ENCODE data around the gene ACBD7. TPM values are rescaled to one million over a fixed set of nuclear protein-coding genes. Genes with fewer than 3 reads are reported as not detected.

ACBD7 gene
- total and polyA plus RNA-seq, 2 of the 8 experiments (the other 6 are each of a cell fraction or from before 2014, with no cell fraction given), result 9.0 to 17.8 TPM

DNA sequence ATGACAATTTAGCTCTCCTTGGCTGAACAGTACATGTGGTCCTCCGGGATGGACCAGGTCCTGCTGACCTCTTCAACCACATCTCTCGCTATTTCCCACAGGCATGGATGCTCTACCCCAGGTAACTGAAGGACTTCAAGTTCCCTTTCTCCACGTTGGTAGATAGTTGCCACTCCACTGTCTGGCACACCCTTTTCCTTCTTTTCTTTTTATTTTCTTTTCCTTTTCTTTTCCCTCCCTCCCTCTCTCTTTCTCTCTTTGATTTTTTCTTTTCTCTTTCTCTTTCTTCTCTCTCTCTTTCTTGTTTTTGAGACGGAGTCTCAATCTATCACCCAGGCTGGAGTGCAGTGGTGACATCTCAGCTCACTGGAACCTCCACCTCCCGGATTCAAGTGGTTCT is 2.8 kb upstream of the ACBD7 start:
- H3K79me1 ChIP-seq (ENCODE audit: low read depth, low read length), result no peaks in the 10 kb centered on the region
- no peak overlapping the region for H3K23ac ChIP-seq (ENCODE audit: insufficient read length)
- no peak overlapping the region for H3K9ac ChIP-seq (replicated peaks in 1 of 4; ENCODE audit: extremely low read depth in 1 of 4, low read depth in 3 of 4, low read length in 3 of 4)
- H2BK15ac ChIP-seq (ENCODE audit: low read length), result no peak overlapping the region
- no peaks in the 10 kb centered on the region for H3K36me3 ChIP-seq (ENCODE audit: control insufficient read depth in 2 of 4, insufficient read depth in 4 of 4, low read length in 3 of 4)
- no peak for DNase-seq (ENCODE audit: low read depth in 1 of 2, low spot score in 2 of 2)
- ChIA-PET CTCF (ENCODE audit: partially characterized antibody) (no interaction called here), POLR2A (ENCODE audit: partially characterized antibody) (interaction anchor here (1.3 to 1.5 kb wide), 2 partner anchors 8 to 14 kb away, joined by 3 to 6 read pairs; no protein-coding TSS in a partner anchor)
- H3K18ac ChIP-seq (ENCODE audit: extremely low read depth, low read length), result no peak overlapping the region
- no peak overlapping the region for H3K56ac ChIP-seq (replicated peaks; ENCODE audit: insufficient read length, low read depth, low read length)
- no peaks in the 10 kb centered on the region for H3K9me3 ChIP-seq (ENCODE audit: insufficient read depth in 2 of 2, low read depth in 1 of 2, low read length in 1 of 2)
- no peaks in the 10 kb centered on the region for H3K79me2 ChIP-seq (ENCODE audit: control insufficient read depth in 1 of 2, insufficient read depth in 2 of 2, low read length in 2 of 2)
- no peak overlapping the region for H3K14ac ChIP-seq (ENCODE audit: insufficient read length)
- no peak overlapping the region for H4K8ac ChIP-seq (ENCODE audit: extremely low read depth, insufficient read depth, low read length)
- no peaks in the 10 kb centered on the region for H4K20me1 ChIP-seq (replicated peaks in 1 of 2; ENCODE audit: control insufficient read depth in 1 of 2, insufficient read depth in 2 of 2, low read length in 2 of 2)
- H3K4me2 ChIP-seq (ENCODE audit: insufficient read depth in 1 of 2, low read depth in 2 of 2, low read length in 2 of 2), result no peak overlapping the region
- H3K4me1 ChIP-seq (replicated peaks in 1 of 4; ENCODE audit: control insufficient read depth in 3 of 4, insufficient read depth in 4 of 4, low read length in 3 of 4), result peaks cover 0 to 2% (median 0%) of the 10 kb centered on the region in 4 experiments; a peak in 1 of 7 replicates
- no peak overlapping the region for H2AK5ac ChIP-seq (ENCODE audit: low read depth, low read length)
- H3K4me3 ChIP-seq (ENCODE audit: extremely low read depth in 1 of 4, insufficient read depth in 2 of 4, low read depth in 3 of 4, low read length in 4 of 4), result no peak overlapping the region
- peaks cover 2% of the 10 kb centered on the region; the same call in 1 of the 2 replicates for H3K23me2 ChIP-seq (ENCODE audit: low read depth, low read length)
- H3K27me3 ChIP-seq (replicated peaks in 1 of 4; ENCODE audit: control insufficient read depth in 3 of 4, extremely low read depth in 1 of 4, insufficient read depth in 3 of 4, low read length in 3 of 4), result no peaks in the 10 kb centered on the region; a peak in 1 of 7 replicates
- H2BK20ac ChIP-seq (ENCODE audit: low read length), result no peak overlapping the region
- 80% methylated on average over 5 of the region's 5 CpGs; no CpG with 5 or more reads in 1 of the 2 experiments for WGBS, 2 experiments (ENCODE audit: extremely low coverage in 1 of 2, insufficient coverage in 1 of 2, insufficient read length in 1 of 2, insufficient replicate concordance in 2 of 2, low coverage in 1 of 2, low lambda C conversion rate in 2 of 2, missing lambda C conversion rate in 1 of 2)
- H2BK12ac ChIP-seq (ENCODE audit: low read depth, low read length), result no peak overlapping the region
- no peak overlapping the region for H3K4ac ChIP-seq (replicated peaks; ENCODE audit: insufficient read length, low read depth, low read length)
- FAIRE-seq, result no peak
- H2AFZ ChIP-seq (ENCODE audit: low read length), result no peak overlapping the region
- H4K5ac ChIP-seq (ENCODE audit: insufficient read length, low read depth, low read length), result no peak overlapping the region
- H2BK5ac ChIP-seq (ENCODE audit: low read depth, low read length), result no peak overlapping the region
- no peak overlapping the region for H2BK120ac ChIP-seq (replicated peaks; ENCODE audit: low read depth, low read length)
- no peak overlapping the region for H3K27ac ChIP-seq (ENCODE audit: low read depth, low read length)
- H4K91ac ChIP-seq (replicated peaks; ENCODE audit: insufficient read length, low read length), result no peak overlapping the region
- TF ChIP-seq E2F6 (IDR thresholded peaks at IDR 0.05) (no peak), ATF2 (IDR thresholded peaks at IDR 0.05; ENCODE audit: low read length) (no peak), TCF12 (IDR thresholded peaks at IDR 0.05; ENCODE audit: low read depth, low read length) (no peak), ZNF274 (IDR thresholded peaks at IDR 0.05; ENCODE audit: borderline replicate concordance, extremely low read depth, low read length) (no peak), EGR1 (IDR thresholded peaks at IDR 0.05; ENCODE audit: borderline replicate concordance, low read depth, low read length) (no peak), RNF2 (IDR thresholded peaks at IDR 0.05; ENCODE audit: borderline replicate concordance, low read depth, low read length, missing control alignments, poor library complexity, severe bottlenecking) (no peak), BRCA1 (IDR thresholded peaks at IDR 0.05; ENCODE audit: low read depth, low read length) (no peak), RXRA (IDR thresholded peaks at IDR 0.05; ENCODE audit: insufficient read depth, low read depth, low read length) (no peak), CTBP2 (IDR thresholded peaks at IDR 0.05; ENCODE audit: borderline replicate concordance, insufficient read depth, insufficient read length, low read length) (no peak), POU5F1 (IDR thresholded peaks at IDR 0.05; ENCODE audit: low read depth, low read length) (no peak), BCL11A (IDR thresholded peaks at IDR 0.05; ENCODE audit: low read depth in 2 of 2, low read length in 2 of 2) (no peak)

Measured in H1 (cell line).